GM21528 (cell line): ENCODE data around the gene RSU1.

Experiments
- ATAC-seq: cut with Tn5 transposase; IDR thresholded peaks from one replicate; pipeline ENCODE4 v1.9.1; 2021; ENCODE audit warnings: mild to moderate bottlenecking, moderate library complexity; ENCODE audit not compliant: unreplicated experiment, low FRiP score

Gene RSU1

GRCh38 chr10:16686054-16686902, 130.9 kb downstream of the RSU1 start:
- ATAC-seq = no peak

DNA sequence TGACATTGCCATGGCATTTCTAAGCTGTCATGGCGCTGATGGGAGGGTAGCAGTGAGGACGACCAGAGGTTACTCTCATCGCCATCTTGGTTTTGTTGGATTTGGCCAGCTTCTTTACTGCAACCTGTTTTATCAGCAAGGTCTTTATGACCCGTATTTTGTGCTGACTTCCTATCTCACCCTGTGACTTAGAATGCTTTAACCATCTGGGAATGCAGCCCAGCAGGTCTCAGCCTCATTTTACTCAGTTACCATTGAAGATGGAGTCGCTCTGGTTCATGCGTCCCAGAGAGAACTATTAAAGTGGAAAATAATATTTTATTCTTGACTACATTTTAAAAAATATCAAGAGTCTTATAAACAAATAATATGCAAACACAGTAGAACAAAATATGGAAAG, 131.7 kb downstream of the RSU1 start:
- ATAC-seq = no peak

- no peak for ATAC-seq
Observed at GRCh38 chr10:16681521-16681920, 135.7 kb downstream of the RSU1 start.

GRCh38 chr10:16679511-16679910, 137.7 kb downstream of the RSU1 start:
- no peak for ATAC-seq

- no peak for ATAC-seq
Observed at GRCh38 chr10:16675334-16675733, 141.9 kb downstream of the RSU1 start.

GRCh38 chr10:16674147-16674703, 143.0 kb downstream of the RSU1 start:
- ATAC-seq = no peak

DNA sequence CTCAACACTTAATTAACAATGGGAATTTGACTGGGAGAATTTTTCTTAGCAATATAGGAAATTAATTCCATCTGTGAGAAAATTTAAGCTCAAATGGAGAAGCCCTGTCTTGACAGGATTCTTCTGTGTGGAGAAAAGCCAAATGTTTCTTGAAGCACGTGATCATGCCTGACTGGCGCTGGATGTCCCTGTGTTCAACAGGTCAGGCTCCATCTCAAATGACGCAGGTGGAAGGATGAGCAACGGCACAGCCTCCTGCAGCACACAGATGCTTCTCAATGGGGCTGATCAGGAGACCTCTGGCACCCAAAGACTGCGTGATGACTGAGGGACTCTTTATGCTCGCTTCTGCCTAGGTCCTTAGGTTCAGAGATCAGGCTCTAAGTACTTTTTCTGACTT, 143.8 kb downstream of the RSU1 start:
- no peak for ATAC-seq

GRCh38 chr10:16663444-16663843, 153.8 kb downstream of the RSU1 start:
- no peak for ATAC-seq

DNA sequence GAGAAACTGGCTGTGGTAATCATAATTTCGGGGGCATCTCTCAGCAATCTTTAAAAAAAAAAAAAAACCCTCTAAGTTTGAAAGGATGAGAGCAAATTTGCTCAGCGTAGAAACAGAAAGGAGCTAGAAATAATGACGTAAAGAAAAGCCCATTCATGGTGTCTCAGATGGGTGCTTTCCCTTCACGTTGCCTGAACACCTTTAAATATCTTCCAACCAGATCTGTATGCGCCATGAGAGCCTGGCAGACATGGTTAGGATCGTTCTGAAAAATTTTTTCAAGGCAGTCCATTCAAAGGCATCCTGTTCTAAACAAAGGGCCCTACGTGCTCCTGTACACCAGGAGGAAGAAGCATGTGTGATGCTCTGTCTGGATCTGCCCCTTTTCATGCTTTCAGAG, 154.3 kb downstream of the RSU1 start:
- ATAC-seq = no peak

DNA sequence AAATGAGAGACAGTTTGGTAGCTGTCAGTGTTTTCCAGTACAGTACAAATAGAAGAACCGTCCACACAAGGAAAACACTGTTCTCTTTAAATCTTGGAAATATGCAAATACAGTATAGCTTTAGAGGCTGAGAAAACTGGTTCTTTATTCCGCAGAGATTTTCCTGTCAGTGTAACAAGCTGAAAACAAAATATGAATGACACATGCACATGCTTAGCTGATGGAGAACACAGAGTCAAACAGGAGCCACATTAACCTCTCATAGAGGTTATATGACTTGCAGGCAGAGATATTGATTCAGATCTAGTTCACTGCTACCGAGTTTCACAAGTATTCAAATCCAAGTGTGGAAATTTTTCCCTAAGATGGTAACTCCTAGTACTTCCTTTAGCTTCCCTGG, 160.3 kb downstream of the RSU1 start:
- no peak for ATAC-seq

DNA sequence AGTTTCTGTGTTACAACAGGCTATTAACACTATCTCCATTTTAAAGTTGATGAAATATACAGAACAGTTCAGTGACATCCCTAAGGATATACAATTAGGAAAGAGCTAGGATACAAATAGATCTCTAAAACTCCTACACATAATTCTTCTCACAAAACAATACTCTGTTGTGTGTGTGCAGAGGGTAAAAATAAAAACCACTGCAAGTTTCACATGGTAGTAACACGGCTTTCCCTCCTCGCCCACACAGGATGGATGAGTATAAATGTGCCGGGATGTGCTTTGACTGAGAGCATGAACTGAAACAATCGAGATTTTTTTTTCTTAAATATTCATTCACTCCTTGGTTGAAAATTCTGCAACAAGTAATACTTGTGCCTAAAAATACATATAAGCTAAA, 164.0 kb downstream of the RSU1 start:
- no peak for ATAC-seq

DNA sequence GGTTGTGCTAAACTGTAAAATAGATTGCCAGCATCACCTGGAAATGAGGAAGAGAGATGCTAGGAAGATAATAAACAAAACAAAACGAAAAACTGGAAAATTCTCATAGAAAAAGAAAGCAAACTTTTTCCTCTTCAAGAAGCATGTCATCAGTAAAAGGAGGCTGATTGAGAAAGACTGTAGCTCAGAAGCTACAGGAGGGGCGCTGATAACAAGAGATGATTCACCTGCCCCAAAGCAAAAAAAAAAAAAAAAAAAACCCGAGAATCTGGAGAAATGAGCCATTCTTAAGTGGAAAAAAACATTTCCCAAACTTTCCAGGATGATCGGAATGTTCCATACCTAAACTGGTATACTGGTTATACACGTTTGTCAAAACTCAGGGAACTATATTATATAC, 165.1 kb downstream of the RSU1 start:
- ATAC-seq = no peak

DNA sequence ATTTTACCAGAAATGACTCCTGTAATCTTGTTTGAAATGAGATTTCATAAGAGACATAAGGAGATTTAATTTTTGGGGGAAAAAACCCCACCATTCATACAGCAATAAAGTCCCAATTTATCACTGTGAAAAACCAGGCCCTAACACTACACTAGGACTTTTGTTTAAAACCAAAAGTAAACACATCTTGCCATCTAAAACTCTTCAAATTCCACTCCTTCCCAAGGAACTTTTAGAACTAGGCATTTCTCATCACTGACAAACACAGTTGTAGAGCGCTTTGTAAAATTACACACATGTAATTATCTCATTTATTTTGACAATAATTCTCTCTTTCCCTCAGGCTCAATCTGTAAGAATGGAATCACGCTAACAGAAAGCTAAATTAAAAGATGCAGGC, 167.5 kb downstream of the RSU1 start:
- no peak for ATAC-seq

DNA sequence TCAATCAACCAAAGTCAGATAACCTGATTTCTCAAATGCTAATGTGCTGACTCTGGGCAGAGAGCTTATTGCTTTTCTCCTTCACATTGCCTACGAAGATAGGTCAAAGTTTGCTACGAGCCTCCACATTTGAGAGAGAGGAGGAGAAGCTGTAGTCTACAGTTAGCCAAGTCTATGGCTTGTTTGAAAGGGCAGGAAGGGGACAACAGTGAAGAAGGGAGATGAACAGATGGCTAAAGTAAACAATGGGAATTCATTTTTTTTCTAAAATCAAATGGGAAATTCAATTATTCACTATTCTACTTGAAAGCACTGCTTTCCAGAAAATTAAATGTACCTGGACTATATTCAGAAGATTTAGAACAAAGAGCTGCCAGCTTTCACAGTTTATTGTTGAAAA, 168.9 kb downstream of the RSU1 start:
- no peak for ATAC-seq

DNA sequence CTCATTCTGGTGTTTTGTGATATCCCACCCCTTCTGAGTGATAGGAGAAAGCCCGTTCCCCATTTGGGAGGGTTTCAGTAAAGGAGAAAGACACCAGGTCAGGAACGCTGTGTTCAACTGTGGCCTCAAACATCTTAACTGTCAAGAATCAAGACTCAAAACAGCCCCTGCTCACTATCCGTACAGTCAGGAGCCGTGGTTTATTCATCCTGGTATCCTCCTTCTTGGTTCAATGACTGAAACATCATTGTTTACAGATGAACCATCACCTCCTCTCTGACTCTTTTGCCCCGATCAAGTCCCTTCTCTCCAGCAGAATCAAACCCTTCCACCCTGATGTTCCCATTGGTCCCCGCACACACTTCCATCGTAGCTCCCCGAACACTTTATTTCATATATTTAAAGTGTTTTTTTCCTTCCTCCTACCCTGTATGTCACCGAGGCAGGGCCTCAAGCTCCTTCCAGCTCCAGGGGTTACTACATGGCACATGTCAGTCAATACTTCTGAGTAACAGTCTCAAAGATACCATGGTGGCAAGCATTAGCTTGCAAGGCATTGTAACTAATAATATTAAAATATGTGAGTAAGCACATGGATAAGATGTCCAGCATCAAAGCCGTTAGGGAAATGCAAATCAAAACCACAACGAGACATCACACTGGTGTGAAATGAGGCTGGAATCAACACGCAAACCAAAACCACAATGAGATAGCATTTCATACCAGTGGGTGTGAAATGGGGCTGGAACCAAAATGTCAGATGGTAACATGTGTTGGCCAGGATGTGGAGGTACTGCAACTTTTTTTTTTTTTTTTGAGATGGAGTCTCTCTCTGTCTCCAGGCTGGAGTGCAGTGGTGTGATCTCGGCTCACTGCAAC, 170.8 kb downstream of the RSU1 start:
- ATAC-seq = no peak

DNA sequence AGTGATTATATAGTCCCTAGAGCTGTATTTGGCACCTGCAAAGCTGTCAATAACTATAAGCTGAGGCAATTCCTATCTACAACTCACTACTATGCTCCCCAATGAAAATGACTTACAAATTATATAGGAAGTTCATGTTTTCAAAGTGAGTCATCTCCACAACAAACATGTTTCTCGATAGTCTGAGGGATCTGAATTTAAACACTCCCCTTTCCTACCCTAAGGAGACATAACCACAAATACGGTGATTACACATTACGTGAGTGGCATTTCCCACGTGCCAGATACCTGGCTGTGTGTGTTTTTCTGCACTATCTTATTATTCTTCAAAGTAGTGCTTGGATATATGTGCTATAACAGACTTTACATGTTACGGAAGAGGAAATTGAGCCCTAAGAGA, 173.1 kb downstream of the RSU1 start:
- no peak for ATAC-seq

GRCh38 chr10:16643502-16643901, 173.7 kb downstream of the RSU1 start:
- no peak for ATAC-seq

- ATAC-seq = no peak
Observed at GRCh38 chr10:16640153-16640552, 177.1 kb downstream of the RSU1 start.

GRCh38 chr10:16639471-16639870, 177.8 kb downstream of the RSU1 start:
- ATAC-seq = no peak

DNA sequence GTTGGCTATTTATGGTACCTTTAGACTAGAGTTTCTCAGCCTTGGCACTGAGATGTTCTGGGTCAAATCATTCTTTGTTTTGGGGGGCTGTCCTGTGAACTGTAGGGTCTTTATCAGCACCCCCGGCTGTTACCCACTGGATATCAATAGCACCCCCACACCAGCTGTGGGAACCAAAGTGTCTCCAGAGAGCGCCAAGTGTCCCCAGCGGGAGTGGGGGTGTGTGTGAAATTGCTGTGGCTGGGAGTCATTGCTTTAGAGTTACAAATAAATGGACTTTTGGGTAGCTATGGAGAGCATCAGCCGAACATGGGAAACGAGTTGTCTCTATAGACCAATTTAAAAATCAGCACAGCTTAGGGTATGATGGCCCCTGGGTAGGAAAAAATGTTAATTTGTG, 184.2 kb downstream of the RSU1 start:
- ATAC-seq = no peak

DNA sequence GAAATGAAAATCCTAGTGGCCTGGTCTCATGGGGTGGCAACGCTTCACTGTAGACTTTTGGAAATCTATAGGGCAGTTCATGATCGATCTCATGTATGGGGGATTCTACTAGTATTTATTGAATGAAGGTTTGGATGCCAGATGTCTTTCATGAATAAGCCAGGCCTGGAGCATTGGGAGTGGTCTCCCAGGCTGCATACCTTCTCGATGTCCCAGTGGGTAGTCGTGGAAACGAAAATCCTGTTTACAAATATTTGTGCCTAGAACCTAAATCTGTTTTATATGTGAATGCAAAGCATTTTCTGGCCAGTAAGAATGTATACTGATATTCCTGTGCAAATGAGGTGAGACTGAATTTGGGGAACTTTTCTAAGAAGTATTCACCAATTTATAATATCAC, 190.5 kb downstream of the RSU1 start:
- ATAC-seq = no peak
